NCI-H446 (cell line): ENCODE measurements around the gene ETV6.

ENCODE experiments used
- DNase-seq, 2 experiments: peaks; one replicate each; lab custom pipeline; 2025; lab: John Stamatoyannopoulos, UW

ETV6 gene

DNA sequence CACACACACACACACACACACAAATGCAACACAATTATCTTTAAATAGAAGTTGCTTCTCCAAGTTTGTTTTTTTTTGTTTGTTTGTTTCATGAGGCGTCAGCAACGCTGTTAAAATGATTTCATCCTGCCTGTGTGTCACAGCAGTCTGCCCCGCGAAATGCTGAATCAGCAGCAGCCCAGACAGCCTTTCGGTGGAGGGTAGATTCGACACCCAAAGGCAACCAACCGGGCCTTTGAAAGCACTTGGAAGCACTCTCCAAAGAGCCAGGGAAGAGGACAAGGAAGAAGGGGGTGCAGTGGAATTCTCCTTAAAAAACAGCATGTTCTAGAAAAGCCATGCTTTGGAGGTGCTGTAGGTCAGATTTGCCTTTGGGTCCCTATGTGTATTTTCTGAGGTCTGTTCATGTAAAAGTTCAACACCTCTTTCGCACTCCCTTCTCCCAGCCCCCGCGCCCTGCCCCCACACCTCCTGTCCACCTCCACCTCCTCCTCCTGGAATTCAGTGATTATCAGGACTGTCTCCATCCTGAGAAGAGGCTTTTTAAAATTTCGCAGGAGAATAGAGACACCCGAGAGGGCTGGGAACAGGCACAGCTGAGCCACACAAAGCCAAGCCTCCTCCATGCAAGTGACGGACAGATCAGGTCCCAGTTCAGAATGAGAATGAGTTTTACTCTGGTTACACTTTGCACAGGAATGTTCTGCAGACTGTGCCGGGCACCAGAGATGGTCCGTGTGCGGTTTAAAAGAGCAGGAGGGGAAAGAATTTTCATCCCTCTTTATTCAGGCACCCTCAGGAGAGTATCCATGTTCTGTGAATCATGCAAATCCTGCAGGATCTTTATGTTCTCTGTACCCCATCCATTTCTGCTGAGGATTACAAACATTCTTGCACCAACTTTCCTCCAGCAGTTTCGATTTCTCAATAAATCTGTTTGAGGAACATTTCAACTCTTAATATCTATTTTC, 177.9 kb downstream of the ETV6 start:
- no peak for DNase-seq

DNA sequence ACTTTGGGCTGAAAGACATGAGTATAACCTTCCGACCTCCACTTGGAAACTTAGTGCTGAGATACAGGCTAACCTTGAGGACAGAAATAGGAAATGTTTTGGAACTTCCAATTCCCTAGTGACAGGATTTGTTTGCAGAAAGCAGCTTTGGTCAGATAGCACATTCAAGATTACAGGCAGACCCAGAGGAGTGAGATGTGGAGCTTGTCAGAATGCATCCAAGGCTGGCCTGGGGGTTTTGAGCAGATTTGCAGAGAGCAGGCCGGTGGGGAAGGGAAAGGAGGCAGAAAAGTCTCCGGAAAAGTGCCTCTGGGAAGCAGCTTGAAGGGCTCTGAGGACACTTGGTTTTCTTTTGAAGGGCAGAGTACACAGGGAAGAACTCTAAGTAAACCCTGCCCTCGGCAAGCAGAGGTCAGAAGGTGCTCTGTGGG, 180.3 kb downstream of the ETV6 start:
- DNase-seq, result no peak

DNA sequence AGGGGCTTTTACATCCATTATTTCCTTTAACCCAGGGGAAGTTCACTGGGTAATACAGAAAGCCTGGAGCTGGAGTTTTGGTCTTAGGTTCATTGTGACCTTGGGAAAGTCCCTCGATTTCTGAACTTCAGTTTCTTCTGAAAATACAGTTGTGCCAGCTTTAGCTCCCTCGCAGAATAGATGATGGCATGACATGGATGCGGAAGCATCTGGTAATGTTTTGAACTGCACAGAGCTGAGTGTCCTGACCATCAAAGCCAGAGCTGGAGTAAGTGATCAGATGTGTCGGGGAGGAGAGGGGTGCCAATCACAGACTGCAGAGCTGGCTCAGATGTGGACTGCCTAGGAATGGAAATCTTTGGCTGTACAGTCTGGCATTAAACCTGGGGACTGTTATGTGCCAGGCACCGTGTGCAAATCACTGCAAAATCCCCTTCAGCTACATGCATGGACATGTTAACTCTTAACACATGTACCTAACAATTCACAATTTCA, 180.9 kb downstream of the ETV6 start:
- no peak for DNase-seq

DNA sequence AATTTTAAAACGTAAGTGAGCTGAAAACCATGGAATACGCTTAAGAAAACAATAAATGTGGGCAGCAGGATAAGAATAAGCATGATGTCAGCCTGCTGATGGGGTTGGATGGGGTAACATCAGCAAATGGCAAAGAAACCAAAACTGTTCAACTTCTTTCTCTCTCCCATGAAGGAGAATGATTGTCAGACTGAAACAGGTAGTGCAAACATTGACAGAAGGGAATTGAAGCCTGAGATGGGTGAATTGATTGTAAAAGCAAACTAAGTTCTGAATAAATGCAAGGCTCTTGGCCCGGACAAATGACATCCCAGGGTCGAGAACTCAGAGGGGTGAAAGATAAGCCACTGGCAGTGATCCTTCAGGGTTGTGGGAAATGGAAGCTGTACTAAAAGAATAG, 182.6 kb downstream of the ETV6 start:
- no peak for DNase-seq

DNA sequence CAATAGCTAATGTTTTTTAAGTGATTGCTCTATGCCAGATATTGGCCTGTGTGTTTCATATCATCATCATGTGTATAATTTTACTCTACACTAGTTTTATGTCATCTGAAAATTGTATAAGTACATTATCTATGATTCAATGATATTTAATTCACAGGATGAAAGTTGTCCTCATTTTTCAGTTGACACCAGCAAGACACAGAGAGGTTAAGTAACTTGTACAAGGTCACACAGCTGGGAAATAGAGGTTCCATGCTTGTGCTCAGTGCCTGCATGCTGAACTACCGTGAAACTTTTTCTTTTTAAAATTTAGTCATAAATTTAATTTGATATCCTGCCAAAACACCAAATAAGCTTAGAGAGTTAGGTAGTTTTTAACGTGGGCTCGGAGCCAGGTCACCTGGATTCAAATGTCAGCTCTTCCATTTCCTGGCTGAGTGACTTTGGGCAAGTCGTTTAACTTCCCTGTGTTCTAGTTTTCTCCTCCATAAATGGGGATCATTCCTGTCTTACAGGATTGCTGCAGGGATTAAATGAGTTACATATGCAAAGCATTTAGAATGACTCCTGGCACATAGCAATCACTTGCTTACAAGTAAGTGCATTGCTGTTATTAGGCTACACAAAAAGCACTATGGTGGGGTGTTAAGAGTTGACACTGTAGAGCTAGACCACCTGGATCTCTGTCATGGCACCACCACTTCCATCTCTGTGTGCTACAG, 183.9 kb downstream of the ETV6 start:
- no peak for DNase-seq

DNA sequence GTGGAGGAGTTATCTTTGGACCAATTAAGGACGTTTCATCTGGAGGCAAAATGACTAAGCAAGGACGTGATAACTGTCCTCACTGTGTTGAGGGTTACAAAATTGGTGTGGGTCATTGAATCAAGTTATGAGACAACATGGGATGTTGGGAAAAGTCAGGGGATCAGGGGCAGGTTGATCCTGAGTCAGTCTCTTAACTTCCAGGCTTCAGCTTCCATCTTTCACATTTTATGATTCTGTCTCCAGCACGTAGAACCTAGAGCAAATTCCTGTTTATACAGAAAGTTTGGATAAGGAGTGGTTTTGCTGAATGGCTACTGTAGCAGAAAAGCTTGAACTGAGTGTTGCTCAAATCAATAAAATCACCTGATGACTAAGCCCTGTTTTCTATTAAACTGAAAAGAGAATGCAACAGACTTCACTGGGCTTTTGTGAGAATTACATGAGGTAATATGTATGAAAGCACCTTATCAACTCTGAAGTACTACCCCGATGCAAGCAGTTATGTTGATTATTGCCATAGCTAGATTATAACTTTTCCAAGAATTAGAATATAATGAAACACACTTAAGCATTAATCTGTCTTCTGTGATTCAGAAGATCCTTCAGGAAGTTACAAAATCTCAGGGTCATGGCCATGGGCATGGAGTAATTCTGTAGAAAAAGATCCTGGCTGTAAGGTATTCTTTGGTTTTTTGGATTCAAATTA, 184.8 kb downstream of the ETV6 start:
- no peak for DNase-seq

DNA sequence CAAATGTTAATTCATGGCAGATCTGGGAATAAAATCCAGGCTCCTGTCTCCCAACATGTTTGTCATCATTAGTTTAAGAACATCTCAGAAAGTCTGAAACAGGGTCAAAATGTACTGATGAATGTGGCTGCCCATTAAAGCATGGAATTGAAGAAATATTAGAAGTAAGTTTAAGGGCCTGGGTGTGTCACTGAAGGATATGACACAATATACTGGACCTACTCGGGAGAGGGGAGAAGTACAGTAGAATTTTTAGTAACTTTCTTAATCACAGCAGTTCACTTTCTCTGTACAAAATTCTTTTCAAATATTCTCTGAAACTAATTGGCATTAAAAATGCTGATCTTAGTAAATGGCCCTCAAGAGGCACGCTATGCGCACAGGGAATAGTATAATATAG, 185.5 kb downstream of the ETV6 start:
- no peak for DNase-seq

DNA sequence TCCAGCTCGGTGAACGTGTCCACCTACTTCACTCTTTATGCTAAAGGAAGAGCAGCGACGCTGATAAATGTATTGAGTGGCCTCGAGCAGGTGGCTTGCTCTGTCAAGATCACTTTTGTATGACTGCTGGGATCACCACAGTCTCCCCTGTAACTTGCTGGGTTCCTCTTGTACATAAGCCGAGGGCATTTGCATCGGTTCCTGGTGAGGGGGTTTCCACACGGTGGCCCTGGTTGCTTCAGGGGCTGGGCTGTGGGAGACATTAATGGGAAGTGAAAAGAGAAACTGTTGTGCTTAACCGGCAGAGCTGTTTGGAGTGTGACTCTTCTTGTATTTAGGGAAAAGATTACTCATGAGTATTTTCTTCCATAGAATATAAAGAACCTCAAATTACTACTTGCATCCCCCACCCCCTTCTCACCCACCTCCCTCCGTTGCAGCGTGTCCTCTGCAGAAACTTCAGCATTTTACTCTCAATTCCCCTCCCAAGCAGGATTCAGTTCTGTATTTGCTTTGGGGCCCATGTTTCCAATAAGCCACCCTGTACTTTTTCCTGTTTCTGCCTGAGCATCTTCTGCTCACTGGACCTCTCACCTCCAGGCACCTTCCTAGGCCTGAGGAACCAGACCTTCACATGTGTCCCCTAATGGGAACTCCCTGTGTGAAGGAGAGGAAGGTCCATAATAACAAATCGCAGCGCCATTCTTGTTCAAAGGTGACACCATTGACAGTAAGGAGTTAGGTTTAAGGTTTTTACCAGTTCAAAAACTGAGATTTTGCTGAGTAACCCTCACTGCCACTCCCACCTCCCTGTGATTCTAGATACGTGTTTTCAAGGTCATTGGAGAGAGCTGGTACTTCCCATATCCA, 187.0 kb downstream of the ETV6 start:
- no peak for DNase-seq

DNA sequence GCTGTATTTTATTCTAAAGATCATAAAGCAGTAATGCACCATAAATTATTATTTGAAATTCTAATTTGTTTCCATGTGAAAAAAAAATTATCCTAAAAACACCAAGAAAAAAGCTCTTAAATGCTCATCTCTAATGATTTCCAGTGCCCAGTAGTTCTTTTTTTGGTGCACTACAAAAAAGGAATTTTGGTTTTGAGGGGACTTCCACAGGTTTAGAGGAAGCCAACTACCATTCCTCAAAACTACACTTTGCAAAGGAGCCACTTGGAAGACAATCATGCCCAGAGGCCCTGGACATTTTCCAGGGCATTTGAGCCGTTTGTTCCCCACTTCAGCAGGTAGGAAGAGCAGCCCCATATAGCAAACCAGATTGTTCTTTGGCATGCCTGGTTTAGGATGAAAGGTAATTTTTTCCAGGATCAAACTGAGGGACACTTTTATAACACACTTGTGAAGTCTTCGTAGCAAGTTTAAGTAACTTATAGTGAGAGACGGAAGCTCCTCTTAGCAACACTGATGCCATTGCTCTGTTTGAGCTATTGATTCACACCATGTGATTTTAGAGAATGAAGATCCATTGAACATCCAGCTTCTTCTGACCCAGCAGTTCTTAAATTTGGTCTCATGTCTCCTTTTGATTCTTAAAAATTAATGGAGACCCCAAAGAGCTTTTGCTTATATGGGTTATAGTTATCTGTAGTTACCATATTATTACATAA, 187.9 kb downstream of the ETV6 start:
- no peak for DNase-seq

DNA sequence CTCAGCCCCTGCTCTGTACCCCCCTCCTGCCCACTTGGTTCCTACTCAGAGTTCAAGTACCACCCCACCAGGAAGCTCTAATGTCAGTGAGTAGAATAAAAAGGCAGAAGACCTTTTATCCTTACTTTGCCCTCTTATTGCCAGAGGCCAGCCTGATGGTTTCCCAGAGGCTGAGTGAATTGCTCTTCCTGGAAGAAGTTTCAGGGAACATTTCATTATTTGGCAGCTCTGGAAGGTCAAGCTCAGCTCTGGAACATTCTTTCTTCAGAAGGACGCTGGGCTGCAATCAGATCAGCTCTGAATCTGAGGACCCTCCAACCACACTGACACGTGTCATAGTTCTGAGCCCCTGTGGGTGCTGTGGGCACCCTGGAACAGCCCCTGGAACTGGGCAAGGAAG, 188.9 kb downstream of the ETV6 start:
- DNase-seq, result no peak

DNA sequence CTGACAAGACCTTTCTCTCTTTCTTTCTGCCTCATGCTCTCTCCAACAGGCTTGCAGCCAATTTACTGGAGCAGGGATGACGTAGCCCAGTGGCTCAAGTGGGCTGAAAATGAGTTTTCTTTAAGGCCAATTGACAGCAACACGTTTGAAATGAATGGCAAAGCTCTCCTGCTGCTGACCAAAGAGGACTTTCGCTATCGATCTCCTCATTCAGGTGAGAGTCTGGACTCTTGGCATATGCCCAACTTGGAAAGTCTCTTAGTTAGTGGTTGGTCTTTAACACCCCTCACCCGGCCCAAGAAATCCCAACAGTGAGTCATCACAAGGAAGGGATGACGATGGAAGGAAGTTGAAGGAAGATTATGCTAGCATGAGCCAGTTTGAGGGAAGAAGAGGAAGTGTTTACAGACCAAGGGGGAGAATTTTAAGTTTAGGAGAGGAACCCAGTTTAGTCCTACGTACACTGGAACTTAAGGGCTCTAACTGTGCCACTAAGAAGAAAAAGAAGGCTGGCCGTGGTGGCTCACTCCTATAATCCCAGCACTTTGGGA, 189.7 kb downstream of the ETV6 start:
- peak in 1 of 2 experiments; percentile 36 for DNase-seq

DNA sequence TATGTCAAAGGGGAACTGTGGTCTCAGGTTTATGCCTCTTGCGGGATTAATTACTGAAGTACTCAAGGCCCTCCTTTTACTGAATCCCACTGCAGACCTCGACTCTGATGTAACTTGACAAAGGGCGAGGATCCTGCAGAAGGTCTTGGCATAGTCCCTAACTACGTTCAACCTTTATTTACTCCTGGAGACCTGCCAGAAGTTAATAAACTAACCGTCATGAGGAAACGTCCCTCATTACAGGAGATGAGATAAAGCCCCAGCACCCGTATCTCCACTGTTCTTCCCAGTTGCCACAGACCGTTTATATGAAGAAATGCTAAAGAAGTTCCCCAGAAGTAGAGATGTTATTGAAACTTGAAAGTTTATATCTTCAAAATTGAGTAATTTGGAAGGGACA, 190.9 kb downstream of the ETV6 start:
- no peak for DNase-seq

DNA sequence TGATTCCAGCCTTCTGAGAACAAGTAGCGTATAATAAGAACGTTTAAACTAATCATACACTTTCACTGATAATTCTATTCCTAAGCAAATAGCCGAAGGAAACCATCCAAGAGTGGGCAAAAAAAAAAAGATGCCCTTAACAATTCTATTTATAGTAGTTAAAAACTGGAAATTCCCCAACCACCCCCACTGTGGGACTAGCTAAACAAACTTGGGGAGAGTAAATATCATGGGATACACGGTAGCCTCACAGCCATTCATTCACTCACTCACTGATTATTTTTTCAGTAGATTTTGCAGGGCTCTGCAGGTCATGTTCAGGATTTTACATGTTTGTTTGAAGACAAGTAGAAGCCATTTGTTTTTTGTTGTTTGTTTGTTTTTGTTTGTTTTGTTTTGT, 197.0 kb downstream of the ETV6 start:
- no peak for DNase-seq

DNA sequence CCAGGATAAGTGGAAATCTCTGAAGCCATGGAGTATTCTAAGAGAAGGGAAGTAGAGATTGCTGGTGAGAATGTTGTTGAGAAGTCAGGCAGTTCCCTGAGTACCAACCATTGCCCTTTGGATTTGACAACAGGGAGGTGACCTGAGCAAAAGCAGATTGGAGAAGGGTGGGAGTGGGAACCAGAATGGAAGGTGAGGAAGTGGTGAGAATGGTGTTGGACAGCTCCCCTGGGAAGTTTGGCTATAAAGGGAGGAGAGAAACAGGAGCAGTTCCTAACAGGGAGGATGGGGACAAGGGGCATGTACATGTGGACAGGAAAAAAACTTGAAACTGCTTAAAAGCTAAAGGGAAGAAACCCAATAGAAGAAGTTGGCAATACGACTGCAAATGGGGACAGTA, 198.1 kb downstream of the ETV6 start:
- no peak for DNase-seq

DNA sequence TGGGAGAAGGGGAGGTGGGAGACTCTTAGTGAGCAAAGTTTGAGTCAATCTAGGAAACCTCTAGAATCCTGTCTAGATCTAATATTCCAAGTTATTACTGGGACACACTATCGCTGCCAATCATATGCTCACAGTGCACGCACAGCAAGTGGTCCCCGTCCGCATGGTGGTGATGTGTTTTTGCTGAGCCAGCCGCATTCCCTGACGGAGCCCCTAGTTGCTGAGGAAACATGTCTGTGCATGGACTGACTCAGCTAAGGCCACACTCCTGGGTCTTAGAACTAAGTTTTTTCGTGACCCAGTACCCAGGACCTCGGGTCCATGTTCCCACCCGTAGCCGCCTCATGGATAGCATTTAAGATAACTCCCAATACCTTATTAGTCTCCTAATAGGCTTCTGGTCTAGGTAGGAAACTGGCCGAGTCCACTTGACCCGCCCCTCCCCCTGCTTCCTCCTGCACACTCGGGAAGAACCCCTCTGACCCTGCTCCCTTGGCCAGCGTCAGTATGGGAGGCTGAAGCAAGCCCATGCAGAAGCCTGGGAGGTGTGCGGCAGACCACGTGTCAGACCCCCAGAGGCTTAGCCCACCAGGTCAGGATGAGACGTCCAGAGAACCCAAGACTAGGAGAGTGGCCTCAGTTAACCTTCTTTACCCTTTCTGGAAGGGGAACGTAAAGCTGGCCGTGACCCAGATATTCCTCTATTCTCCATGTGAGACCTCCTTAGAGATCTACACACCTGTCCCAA, 200.5 kb downstream of the ETV6 start:
- DNase-seq, result no peak

DNA sequence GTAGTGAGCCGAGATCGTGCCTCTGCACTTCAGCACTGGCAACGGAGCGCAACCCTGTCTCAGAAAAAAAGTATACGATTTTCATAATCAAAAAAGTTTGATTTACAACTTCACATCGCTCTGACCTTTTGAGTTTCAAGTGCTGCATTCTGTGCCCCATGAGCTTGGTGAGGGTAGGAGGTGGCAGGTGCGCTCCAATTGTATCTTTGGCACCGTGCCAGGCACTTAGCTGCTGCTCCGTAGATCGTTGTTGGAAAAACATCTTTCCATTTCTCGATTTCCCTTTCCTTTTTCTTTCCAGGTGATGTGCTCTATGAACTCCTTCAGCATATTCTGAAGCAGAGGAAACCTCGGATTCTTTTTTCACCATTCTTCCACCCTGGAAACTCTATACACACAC, 203.7 kb downstream of the ETV6 start:
- DNase-seq, result no peak

DNA sequence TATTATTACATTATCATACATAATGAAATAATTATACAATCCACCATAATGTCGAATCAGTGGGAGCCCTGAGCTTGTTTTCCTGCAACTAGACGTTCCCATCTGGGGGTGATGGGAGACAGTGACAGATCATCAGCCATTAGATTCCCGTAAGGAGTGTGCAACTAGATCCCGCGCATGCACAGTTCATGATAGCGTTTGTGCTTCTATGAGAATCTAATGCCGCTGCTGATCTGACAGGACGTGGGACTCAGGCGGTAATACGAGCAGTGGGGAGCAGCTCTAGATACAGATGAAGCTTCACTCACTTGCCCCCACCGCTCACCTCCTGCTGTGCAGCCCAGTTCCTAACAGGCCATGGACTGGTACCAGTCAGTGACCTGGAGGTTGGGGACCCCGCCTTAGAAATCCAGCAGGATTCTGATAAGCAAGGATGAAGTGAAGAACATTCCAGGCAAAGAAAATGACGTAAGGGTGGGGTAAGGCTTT, 204.6 kb downstream of the ETV6 start:
- no peak for DNase-seq

DNA sequence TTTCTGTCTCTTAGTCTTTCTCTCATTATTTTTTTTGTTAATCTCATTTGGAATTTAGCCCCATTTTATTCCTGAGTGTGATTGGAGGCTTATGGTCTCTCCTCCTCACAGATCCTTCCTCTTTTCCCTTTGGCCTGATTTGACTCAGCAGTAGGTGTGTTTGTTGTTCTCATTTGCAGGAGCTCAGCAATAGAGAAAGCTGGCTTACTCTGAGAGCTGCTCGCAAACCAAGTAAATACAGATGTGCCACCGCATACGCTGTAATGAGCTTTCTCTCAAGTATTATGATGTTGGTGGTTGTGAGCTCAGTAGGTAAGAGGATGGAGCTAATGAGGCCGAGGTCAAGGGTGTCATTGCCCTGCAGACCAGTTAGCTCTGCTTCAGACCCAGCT, 206.5 kb downstream of the ETV6 start:
- DNase-seq, result no peak

DNA sequence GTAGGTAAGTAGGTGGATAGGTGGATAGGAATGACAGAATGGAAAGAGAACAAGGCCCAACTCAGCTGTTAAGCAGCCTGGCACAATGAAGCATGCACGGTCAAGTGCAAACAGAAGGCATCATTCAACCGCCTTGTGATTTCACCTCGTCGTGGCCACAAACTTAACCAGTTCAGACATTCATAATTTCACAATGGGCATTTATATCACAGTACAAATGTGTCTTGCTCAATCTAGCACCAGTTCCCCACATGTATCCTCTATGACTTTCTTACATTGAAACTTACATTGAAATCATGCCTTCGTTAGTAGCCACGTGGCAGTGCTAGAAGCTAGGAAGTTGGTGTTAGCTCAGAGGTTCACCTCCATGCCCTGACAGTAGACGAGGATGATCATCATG, 207.5 kb downstream of the ETV6 start:
- DNase-seq, result no peak
